ENCODE data around the gene MUC4.
"Not testable (repeated sequence)": the region's sequence is repeated elsewhere in the genome, so short reads cannot be mapped to it uniquely, and the experiment has no call there.

Gene MUC4

DNA sequence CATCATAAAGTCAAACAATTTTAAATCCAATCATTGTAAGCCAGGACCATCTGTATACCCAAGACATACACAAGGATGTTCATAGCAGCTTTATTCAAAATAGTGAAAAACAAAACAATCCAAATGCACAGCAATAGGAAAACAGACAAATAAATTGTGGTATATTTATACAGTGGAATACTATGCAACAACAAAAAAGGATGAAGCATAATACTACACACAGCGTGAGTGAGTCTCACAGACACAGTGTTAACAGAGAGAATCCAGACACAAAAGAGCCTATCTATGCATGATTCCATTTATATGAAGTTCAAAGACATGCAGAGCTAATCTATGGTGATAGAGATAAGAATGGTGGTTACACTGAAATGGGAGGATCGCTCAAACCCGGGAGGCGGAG, 96.6 kb downstream of the MUC4 start:
- no peak for DNase-seq (ENCODE audit: low read depth)

DNA sequence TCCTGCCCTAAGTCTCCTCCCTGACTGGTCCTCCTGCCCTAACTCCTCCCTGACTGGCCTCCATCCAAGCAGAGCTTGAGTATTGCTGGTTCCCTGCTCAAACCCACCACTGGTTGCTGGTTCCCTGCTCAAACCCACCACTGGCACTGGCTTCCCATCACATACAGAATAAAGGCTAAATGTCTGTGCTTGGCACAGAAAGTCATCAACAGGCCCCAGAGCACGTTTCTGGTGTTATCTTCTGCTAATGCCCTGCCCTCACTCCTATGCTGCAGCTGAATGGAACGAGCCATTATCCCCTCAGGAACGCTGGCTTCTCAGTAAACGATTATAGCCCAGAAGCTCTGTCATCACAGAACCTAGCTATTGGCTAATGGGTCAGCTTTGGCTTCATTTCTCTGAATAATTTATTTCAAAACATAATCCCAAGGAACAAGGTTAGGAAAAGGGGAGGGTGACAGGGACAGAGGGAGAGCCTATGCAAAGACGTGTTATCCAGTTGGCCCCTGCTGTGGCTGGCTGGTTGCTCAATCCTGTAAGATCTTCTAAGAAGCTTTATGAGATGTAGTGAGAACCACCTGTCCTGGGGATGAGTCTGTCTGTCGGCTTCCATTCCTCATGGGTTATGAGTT, 97.2 kb downstream of the MUC4 start:
- no peak for DNase-seq (ENCODE audit: low read depth)

DNA sequence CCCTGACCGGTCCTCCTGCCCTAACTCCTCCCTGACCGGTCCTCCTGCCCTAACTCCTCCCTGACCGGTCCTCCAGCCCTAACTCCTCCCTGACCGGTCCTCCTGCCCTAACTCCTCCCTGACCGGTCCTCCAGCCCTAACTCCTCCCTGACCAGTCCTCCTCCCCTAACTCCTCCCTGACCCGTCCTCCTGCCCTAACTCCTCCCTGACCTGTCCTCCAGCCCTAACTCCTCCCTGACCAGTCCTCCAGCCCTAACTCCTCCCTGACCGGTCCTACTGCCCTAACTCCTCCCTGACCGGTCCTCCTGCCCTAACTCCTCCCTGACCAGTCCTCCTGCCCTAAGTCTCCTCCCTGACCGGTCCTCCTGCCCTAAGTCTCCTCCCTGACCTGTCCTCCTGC, 98.6 kb downstream of the MUC4 start:
- not testable (repeated sequence) for DNase-seq (ENCODE audit: low read depth)

DNA sequence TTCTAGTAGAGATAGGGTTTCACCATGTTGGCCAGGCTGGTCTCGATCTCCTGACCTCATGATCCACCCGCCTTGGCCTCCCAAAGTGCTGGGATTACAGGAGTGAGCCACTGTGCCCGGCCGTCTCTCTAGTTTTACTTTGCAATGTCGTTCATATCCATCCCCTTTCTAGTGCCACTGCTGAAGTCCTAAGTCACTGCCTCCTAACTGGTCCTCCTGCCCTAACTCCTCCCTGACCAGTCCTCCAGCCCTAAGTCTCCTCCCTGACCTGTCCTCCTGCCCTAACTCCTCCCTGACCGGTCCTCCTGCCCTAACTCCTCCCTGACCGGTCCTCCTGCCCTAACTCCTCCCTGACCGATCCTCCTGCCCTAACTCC, 99.2 kb downstream of the MUC4 start:
- DNase-seq (ENCODE audit: low read depth), result not testable (repeated sequence)

DNA sequence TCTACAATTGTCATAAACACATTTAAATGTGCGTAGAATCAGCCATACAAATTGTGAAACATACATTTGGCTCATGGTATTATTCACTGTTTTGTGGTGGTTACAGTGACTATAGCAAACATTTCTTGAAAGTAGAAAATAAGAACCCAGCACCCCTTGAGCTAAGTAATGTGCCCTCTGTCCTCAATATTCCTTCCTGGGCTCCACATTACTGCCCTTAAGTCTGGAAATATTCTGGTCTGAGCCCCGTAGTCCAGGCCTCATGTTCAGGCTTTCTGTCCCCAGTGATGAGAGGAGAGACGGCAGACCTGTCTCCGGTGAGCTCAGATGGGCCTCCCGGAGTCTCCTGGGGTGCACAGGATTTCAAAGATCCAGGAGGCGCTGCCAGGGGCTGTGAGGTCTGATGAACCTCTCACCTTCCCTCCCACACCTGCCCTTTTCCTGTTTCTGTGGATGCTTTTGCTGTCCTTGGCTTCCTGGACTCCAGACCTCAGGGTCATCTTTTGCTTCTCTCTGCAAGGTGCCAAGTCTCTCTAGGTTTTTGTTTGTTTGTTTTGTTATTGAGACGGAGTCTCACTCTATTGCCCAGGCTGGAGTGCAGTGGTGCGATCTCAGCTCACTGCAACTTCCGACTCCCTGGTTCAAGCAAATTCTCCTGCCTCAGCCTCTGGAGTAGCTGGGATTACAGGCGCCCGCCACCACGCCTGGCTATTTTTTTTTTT, 99.8 kb downstream of the MUC4 start:
- no peak for DNase-seq (ENCODE audit: low read depth)

DNA sequence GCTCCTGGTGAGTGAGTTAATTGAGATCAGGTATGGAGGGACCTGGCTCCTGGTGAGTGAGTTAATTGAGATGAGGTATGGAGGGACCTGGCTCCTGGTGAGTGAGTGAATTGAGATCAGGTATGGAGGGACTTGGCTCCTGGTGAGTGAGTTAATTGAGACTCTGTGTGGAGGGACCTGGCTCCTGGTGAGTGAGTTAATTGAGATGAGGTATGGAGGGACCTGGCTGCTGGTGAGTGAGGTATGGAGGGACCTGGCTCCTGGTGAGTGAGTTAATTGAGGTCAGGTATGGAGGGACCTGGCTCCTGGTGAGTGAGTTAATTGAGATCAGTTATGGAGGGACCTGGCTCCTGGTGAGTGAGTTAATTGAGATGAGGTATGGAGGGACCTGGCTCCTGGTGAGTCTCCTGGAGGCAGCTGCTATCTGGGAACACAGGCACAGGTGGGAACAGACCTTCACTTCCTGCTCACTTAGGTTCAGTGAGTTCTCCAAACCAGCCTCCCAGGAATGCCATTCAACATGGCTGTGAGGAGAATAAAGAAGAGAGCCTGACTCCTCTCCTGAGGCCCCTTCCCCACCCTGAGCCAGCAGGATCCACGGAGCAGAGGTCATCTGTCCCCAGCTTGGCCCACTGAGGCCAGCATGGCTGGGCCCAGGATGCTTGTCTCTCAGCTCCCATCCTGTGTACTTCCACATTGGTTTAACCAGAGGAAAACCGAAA, 100.5 kb downstream of the MUC4 start:
- not testable (repeated sequence) for DNase-seq (ENCODE audit: low read depth)

DNA sequence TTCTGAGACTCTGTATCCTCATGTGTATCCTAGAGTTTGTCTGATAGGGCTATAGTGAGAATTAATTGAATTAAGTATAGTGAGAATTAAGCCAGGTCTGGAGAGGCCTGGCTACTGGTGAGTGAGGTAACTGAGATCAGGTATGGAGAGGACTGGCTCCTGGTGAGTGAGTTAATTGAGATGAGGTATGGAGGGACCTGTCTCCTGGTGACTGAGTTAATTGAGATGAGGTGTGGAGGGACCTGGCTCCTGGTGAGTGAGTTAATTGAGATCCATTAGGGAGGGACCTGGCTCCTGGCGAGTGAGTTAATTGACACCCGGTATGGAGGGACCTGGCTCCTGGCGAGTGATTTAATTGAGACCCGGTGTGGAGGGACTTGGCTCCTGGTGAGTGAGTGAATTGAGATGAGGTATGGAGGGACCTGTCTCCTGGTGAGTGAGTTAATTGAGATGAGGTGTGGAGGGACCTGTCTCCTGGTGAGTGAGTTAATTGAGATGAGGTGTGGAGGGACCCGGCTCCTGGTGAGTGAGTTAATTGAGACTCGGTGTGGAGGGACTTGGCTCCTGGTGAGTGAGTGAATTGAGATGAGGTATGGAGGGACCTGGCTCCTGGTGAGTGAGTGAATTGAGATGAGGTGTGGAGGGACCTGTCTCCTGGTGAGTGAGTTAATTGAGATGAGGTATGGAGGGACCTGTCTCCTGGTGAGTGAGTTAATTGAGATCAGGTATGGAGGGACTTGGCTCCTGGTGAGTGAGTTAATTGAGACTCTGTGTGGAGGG, 101.4 kb downstream of the MUC4 start:
- DNase-seq (ENCODE audit: low read depth), result not testable (repeated sequence)

DNA sequence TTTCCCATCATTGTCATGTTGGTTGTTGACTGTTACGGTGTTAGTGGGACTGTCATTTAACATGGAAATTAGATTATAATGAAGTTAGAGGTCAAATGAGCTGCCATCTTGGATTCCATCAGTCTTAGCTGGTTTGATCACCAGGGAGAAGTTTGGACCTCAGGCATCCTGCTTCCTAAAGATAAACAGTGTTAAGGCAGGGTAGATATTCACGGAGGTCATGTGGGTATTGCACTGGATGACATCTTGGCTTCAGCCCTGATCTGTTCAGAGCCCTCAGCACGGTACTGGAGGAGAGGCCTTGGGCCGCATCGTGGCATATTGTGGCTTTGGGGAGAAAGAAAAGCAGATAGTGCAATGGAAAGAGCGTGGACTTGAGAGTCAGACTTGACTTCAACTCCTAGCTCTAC, 102.0 kb downstream of the MUC4 start:
- no peak for DNase-seq (ENCODE audit: low read depth)

DNA sequence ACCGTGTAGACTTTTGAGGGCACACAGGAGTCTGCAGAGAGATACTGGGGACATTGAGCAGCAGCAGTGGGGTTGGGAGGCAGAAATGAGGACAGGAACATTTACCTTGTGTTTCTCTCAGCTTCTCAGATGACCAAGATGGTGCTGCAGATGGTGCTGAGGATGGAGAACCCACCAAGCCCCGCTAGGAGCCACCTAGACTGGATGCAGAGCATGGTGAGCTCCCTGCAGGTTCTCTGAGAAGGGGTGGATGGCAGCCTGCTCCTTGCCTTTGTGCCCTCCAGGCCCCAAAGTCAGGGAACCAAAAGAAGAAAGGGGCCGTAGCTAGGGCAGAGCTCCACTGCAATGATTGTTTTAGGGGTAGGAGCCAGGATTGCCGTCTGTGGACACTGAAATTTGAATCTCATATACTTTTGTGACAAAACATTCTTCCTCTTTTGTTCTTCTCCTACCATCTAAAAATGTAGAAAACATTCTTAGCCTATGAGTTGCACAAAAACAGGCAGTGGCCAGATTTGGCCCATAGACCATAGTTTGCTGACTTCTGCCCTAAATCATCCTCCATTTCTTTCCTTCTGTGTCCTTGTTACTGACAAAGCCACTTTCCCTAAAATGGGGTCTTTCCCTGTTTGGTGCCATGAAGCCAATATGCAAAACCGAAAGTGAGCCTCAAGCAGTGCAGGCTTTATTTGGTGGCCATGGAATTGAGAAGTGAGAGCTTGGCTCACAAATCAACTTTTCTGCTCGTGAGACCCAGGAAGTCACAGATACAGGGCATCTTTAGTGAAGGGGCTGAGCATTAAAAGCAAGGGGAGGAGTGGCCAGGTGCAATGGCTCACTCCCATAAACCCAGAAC, 102.9 kb downstream of the MUC4 start:
- no peak for DNase-seq (ENCODE audit: low read depth)

DNA sequence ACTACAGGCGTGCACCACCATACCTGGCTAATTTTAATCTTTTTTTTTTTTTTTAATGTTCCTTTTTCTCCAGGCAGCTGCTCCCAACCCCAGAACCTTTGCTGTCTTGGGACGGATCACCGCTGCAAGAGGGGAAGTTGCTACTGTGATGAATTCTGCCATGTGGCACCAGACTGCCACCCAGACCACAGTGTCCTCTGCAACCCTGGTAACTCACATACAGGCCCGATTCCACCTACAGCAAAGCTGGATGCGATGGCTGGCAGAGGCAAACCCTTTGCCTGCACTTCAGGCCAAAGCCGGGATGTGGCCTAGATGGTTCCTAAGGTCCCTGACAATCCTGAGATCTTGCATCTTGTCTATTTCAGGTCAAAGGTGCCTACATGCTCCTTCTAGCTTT, 103.7 kb downstream of the MUC4 start:
- DNase-seq (ENCODE audit: low read depth), result no peak

DNA sequence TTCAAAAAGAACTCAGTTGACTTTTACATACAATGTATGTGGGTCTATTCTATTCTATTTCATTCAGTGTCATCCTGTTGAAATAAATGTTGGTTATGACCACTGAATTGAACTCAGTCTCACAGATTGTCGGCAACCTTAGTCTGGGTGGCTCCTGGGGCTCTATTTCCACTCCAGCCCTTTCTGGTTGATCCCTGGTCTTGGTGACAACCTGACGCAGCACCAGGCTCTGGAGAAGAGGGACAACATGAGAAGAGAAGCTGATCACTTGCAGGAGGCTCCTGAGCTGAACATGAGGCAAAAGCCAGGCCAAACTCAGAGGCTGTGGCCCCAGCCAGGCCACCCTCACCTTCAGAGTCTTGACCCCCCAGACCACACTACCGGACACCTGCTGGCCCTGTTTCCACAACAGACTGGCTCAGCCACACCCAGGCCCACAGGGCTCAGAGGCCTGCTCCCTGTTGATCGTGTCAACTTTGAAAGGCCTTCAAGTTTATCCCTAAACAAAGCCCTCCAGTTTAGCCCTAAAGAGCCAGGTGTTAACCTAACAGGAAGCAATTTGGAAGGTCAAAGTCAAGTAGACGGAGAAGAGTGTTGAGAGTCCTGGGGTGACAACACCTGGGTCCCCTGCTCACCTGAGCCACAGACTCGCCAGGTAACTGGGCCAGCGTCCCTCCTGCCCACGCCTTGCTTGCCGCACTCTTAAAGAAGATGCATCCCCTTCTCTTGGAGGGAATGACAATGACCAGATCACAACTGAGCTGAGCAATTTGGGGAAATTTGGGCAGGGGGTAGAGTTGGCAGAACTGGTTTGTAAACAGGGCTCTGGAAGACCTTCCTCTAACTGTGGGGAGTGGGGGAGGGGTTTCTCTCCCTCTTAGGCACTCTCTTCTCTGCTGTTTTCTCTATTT, 106.4 kb downstream of the MUC4 start:
- no peak for DNase-seq (ENCODE audit: low read depth)

DNA sequence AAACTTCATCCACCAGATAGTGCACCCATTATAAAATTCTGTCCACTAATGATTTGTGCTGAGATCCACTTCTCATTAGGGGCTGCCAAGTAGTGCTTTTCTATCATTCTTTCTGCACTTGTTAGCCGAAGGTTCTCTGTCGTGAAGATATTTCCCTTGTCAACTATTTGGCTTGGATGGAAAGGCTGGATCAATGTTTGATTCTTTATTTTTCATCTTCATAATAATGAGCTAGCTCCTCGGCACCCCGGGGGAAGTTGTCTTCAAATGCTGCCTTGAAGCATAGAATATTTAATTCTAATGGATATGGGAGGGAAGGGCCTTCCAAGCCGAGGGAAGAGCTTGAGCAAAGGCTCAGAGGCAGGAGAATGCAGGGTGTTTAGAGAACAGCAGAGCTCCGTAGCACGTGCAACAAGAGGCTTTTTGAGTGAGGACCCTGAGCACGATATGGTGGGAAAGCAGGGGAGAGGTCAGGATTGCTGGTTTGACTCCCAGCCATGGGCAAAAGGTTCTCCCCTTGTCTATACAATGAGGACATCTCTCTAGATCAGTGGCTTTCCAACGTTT, 107.2 kb downstream of the MUC4 start:
- no peak for DNase-seq (ENCODE audit: low read depth)

DNA sequence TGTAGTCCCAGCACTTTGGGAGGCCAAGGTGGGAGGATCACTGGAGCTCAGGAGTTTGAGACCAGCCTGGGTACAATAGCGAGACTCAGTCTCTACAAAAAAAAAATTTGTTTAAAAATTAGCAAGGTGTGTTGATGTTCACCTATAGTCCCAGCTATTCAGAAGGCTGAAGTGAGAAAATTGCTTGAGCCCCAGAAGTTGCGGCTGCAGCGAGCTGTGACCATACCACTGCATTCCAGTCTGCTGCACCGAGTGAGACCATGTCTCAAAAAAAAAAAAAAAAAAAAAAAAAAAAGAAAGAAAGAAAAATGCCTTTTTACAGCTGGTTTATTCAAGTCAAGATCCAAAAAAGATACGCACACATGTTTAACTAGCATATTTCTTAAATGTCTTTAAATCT, 108.0 kb downstream of the MUC4 start:
- no peak for DNase-seq (ENCODE audit: low read depth)

DNA sequence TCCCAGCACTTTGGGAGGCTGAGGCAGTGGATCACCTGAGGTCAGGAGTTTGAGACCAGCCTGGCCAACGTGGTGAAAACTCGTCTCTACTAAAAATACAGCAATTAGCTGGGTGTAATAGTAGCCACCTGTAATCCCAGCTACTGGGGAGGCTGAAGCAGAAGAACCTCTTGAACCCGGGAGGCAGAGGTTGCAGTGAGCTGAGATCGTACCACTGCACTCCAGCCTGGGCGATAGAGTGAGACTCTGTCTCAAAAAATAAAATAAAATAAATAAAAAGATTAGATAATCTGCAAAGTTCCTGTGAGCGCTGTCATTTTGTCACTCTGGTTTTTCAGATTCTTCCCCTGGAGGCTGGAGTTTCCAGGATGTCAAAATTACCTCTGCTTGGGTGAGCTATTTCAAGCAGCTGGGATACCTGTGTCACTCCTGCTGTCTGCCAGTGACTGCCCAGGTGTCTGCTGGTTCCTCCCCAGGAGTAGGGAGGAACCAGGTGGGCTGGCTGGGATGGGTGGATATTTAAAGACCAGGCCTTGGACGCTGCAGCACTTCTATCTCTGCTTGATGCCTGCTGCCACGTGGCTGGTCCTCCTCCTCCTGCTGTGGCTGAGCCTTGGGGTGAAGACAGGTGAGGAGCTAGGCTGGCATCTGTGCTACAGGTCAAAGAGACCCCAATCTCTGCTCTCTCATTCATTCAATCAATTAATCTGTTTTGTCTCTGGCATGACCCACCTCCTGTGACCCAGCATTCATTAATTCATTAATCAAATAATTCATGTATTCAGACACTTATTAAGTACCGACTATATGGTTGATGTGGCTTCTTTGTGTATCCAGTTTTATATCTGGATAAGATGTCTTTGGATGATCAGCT, 110.5 kb downstream of the MUC4 start:
- no peak for DNase-seq (ENCODE audit: low read depth)

DNA sequence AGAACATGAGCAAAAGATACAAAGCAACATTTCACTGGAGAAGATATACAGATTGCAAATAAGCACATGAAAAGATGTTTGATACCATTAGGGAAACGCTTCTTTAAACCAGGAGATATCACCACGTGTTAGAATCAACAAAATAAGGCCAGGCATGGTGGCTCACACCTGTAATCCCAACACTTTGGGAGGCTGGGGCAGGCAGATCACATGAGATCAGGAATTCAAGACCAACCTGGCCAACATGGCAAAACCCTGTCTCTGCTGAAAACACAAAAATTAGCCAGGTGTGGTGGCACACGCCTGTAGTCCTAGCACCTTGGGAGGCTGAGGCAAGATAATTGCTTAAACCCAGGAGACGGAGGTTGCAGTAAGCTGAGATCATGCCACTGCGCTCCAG, 111.4 kb downstream of the MUC4 start:
- DNase-seq (ENCODE audit: low read depth), result no peak

DNA sequence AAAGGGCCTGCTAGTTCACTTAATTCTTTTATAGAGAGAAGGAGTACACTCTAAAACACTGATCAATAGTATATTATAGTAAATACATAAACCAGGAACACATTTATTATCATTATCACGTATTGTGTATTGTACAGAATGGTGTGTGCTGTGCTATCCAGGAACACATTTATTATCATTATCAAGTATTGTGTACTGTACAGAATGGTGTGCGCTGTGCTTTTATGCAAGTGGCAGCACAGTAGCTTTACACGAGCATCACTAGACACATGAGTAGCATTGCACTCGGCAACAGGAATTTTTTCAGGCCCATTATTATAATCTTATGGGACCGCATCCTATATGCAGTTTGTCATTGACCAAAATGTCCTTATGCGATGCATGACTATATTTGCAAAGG, 111.9 kb downstream of the MUC4 start:
- DNase-seq (ENCODE audit: low read depth), result no peak

DNA sequence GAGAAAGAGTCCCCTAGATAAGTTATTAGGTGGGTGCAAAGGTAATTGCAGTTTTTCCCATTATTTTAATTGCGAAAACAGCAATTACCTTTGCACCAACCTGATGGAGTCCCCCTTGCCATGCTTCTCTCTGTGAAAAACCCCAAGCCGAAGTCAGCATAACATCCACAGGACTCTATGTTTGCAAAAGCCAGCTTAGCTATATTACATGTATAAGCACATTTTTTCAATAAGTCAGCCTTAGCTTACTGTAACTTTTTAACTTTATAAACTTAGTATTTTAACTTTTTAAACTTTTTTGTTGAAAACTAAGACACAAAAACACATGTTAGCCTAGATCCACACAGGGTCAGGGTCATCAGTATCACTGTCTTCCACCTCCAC, 112.3 kb downstream of the MUC4 start:
- no peak for DNase-seq (ENCODE audit: low read depth)

DNA sequence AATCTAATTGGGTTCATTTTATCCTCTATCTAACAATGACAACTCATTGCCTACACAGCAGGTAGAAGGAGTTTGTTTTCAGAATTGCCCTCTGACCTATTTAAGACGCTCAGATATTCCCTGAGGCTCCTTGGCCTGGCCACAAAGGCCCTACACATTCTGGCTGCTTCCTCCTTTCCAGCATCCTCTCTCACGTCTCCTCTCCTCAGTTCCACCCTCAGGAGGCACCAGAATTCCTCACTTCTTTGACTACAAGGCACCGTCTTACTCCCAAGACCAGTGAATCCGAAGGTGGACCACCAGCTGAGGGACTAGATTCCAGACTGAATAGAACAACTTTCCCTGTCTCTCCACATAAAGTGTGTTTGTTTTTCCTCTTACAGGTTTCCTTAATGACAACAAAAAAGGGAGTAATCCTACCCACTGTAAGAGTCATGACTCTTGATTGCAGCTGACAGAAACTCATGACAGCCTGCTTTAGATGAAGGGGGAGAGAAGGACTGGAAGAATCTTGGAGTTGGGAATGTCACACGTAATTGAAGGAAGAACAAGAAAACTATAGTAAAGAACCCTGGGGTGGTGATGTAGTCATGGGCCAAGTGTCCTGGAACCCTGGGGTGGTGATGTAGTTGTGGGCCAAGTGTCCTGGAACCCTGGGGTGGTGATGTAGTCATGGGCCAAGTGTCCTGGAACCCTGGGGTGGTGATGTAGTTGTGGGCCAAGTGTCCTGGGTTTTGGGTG, 112.9 kb downstream of the MUC4 start:
- DNase-seq (ENCODE audit: low read depth), result no peak

DNA sequence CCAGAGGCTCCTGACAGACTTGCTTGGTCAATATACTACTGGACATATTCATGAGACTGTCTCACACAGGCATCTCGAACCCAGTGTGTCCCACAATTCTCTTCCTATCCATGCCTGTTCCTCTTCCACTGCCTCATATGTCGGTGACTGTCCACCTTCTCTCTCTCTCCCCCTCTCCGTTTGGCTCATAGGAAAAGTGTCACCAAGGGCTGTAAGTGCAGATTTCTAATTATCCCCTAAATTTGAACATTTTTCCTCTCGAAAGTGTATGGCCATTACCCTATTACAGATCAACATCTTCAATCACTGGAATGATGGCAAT, 113.4 kb downstream of the MUC4 start:
- no peak for DNase-seq (ENCODE audit: low read depth)
